ENCODE results near the gene RBM20.

DNA sequence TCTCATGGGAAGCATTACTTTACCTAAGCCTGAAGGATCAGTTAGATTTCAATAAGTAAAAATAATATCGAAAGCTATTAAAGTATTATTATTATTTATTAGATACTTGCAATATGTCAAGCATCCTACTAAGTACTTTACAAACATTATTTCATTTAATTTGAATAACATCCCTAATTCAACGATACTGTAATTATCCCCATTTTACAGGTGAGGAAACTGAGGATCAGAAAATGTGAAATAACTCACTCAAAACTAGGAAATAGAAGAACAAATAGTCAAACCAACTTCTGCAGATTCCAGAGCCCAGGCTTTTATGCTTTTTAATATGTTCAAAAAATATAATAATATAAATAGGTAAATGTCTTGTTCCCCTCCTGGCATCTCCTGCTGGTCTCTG is 217.3 kb downstream of the RBM20 start:
- TF ChIP-seq, protein P1, sequence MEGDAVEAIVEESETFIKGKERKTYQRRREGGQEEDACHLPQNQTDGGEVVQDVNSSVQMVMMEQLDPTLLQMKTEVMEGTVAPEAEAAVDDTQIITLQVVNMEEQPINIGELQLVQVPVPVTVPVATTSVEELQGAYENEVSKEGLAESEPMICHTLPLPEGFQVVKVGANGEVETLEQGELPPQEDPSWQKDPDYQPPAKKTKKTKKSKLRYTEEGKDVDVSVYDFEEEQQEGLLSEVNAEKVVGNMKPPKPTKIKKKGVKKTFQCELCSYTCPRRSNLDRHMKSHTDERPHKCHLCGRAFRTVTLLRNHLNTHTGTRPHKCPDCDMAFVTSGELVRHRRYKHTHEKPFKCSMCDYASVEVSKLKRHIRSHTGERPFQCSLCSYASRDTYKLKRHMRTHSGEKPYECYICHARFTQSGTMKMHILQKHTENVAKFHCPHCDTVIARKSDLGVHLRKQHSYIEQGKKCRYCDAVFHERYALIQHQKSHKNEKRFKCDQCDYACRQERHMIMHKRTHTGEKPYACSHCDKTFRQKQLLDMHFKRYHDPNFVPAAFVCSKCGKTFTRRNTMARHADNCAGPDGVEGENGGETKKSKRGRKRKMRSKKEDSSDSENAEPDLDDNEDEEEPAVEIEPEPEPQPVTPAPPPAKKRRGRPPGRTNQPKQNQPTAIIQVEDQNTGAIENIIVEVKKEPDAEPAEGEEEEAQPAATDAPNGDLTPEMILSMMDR (IDR thresholded peaks at IDR 0.05; ENCODE audit: low read length), result no peak
- TF ChIP-seq EZH2 (optimal IDR thresholded peaks at IDR 0.05; ENCODE audit: low read depth, low read length), result no peak

All from MM.1S (cell line).